ENCODE results near the gene ATXN1.

Gene ATXN1

GRCh38 chr6:16751251-16751946, 9.9 kb downstream of the ATXN1 start:
- Histone ChIP-seq H3K36me3 (no peaks in the 10 kb centered on the region), H3K4me1 (peaks cover 18% of the 10 kb centered on the region), H3K4me3 (ENCODE audit: low read depth, low read length) (no peak overlapping the region), H3K27me3 (no peaks in the 10 kb centered on the region), H3K9me3 (no peaks in the 10 kb centered on the region)
- TF ChIP-seq CTCF (IDR thresholded peaks at IDR 0.05; ENCODE audit: low read depth, low read length), result no peak
- no peak for DNase-seq

- no peak for DNase-seq
- Histone ChIP-seq H3K9me3 (no peaks in the 10 kb centered on the region), H3K4me1 (peaks cover 17% of the 10 kb centered on the region), H3K4me3 (ENCODE audit: low read depth, low read length) (no peak overlapping the region), H3K27me3 (no peaks in the 10 kb centered on the region), H3K36me3 (no peaks in the 10 kb centered on the region)
- no peak for TF ChIP-seq CTCF (IDR thresholded peaks at IDR 0.05; ENCODE audit: low read depth, low read length)
Observed at GRCh38 chr6:16750566-16750965, 10.7 kb downstream of the ATXN1 start.

GRCh38 chr6:16749516-16750485, 11.5 kb downstream of the ATXN1 start:
- H3K36me3 ChIP-seq, result no peaks in the 10 kb centered on the region
- no peaks in the 10 kb centered on the region for H3K27me3 ChIP-seq
- DNase-seq, result no peak
- H3K9me3 ChIP-seq, result no peaks in the 10 kb centered on the region
- no peak for TF ChIP-seq CTCF (IDR thresholded peaks at IDR 0.05; ENCODE audit: low read depth, low read length)
- peaks cover 17% of the 10 kb centered on the region for H3K4me1 ChIP-seq
- no peak overlapping the region for H3K4me3 ChIP-seq (ENCODE audit: low read depth, low read length)

- DNase-seq, result no peak
- Histone ChIP-seq H3K4me3 (ENCODE audit: low read depth, low read length) (no peak overlapping the region), H3K9me3 (no peaks in the 10 kb centered on the region), H3K36me3 (no peaks in the 10 kb centered on the region), H3K27me3 (no peaks in the 10 kb centered on the region), H3K4me1 (peaks cover 11% of the 10 kb centered on the region)
- no peak for TF ChIP-seq CTCF (IDR thresholded peaks at IDR 0.05; ENCODE audit: low read depth, low read length)
Observed at GRCh38 chr6:16748025-16748319, 13.3 kb downstream of the ATXN1 start.

- Histone ChIP-seq H3K9me3 (no peaks in the 10 kb centered on the region), H3K27me3 (no peaks in the 10 kb centered on the region), H3K4me1 (peaks cover 6% of the 10 kb centered on the region), H3K36me3 (no peaks in the 10 kb centered on the region), H3K4me3 (ENCODE audit: low read depth, low read length) (no peak overlapping the region)
- TF ChIP-seq CTCF (IDR thresholded peaks at IDR 0.05; ENCODE audit: low read depth, low read length), result no peak
- DNase-seq, result no peak
Observed at GRCh38 chr6:16747232-16748024, 13.8 kb downstream of the ATXN1 start.
